ENCODE results near the gene PRAC2. TPM values are rescaled to one million over a fixed set of nuclear protein-coding genes. Genes with fewer than 3 reads are reported as not detected.

PRAC2 gene
- total RNA-seq, 1 donor from 2014 or later, result not detected

- TF ChIP-seq CTCF (conservative IDR thresholded peaks at IDR 0.05), result no peak
- Mint-ChIP-seq H3K4me1 (peaks cover 11% of the 10 kb centered on the region), H3K9me3 (no peaks in the 10 kb centered on the region), H3K27me3 (ENCODE audit: low read depth) (peaks cover 100% of the 10 kb centered on the region), H3K36me3 (ENCODE audit: low read depth) (no peaks in the 10 kb centered on the region), H3K27ac (ENCODE audit: unreplicated experiment) (no peak overlapping the region), H3K4me3 (peak overlapping the region; percentile 7)
- DNase-seq (ENCODE audit: low read depth, low spot score), result no peak
Measured at GRCh38 chr17:48726916-48727286, 3.9 kb downstream of the PRAC2 start.

DNA sequence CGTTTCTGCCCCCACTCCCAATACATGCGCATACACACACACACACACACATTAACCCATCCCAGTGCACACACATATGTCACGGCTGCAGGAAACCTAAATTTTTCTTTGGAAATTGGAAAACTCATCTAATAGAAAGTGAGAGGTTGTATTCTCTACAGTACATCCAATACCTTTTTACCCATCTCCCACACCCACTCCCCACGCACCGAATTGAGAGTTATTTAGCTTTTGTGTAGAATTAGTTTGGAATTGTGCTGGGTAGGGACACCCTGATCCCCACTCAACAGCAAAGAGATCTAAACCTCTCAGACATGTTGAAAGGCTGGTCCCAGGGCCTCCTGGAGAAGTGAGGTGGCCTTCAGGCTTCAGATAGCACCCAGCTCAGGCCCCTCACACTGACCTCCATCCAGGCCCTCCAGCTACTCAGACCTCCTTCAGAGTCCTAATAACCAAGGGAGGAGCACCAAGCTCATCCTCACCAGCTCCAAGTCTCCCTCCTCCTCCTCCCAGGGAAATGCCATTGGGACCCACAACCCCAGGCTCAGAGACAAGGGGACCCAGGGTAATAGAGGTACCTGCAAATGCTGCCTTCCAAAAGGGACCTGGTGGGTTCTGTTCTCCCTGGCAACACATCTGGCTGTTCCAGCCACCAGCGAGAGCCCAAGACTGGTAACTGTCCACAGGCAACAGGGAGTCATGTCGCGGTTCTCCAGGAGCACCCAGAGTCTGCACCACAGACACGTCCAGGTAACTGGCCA lies 4.6 kb downstream of the PRAC2 start:
- no peak for DNase-seq (ENCODE audit: low read depth, low spot score)
- no peak for TF ChIP-seq CTCF (conservative IDR thresholded peaks at IDR 0.05)
- peak overlapping the region; percentile 7 for H3K4me3 Mint-ChIP-seq
- no peaks in the 10 kb centered on the region for H3K9me3 Mint-ChIP-seq
- no peaks in the 10 kb centered on the region for H3K36me3 Mint-ChIP-seq (ENCODE audit: low read depth)
- H3K4me1 Mint-ChIP-seq, result peaks cover 11% of the 10 kb centered on the region
- H3K27me3 Mint-ChIP-seq (ENCODE audit: low read depth), result peaks cover 100% of the 10 kb centered on the region
- no peak overlapping the region for H3K27ac Mint-ChIP-seq (ENCODE audit: unreplicated experiment)

- peaks cover 13% of the 10 kb centered on the region for H3K4me1 Mint-ChIP-seq
- peak within 1 kb of the TSS; percentile 59 for H3K4me3 Mint-ChIP-seq
- H3K9me3 Mint-ChIP-seq, result no peaks in the 10 kb centered on the region
- no peaks in the 10 kb centered on the region for H3K36me3 Mint-ChIP-seq (ENCODE audit: low read depth)
- no peak for TF ChIP-seq CTCF (conservative IDR thresholded peaks at IDR 0.05)
- H3K27ac Mint-ChIP-seq (ENCODE audit: unreplicated experiment), result no peak within 1 kb of the TSS
- peaks cover 99% of the 10 kb centered on the region for H3K27me3 Mint-ChIP-seq (ENCODE audit: low read depth)
- no peak for DNase-seq (ENCODE audit: low read depth, low spot score)
Measured at GRCh38 chr17:48728232-48729231, 5.5 kb downstream of the PRAC2 start, which contains the start of gene HOXB13. TSS of gene HOXB13 (minus strand) at chr17:48728750. CDS start at chr17:48728593, 157 bp downstream.

- no peak for TF ChIP-seq CTCF (conservative IDR thresholded peaks at IDR 0.05)
- no peak overlapping the region for H3K27ac Mint-ChIP-seq (ENCODE audit: unreplicated experiment)
- no peak overlapping the region for H3K4me3 Mint-ChIP-seq
- no peaks in the 10 kb centered on the region for H3K9me3 Mint-ChIP-seq
- peaks cover 9% of the 10 kb centered on the region for H3K4me1 Mint-ChIP-seq
- no peak for DNase-seq (ENCODE audit: low read depth, low spot score)
- no peaks in the 10 kb centered on the region for H3K36me3 Mint-ChIP-seq (ENCODE audit: low read depth)
- H3K27me3 Mint-ChIP-seq (ENCODE audit: low read depth), result peaks cover 99% of the 10 kb centered on the region
Measured at GRCh38 chr17:48729335-48730239, 6.6 kb downstream of the PRAC2 start.

- Mint-ChIP-seq H3K9me3 (no peaks in the 10 kb centered on the region), H3K27me3 (ENCODE audit: low read depth) (peaks cover 99% of the 10 kb centered on the region), H3K4me3 (no peak overlapping the region), H3K27ac (ENCODE audit: unreplicated experiment) (no peak overlapping the region), H3K36me3 (ENCODE audit: low read depth) (no peaks in the 10 kb centered on the region), H3K4me1 (peaks cover 9% of the 10 kb centered on the region)
- DNase-seq (ENCODE audit: low read depth, low spot score), result no peak
- TF ChIP-seq CTCF (conservative IDR thresholded peaks at IDR 0.05), result no peak
Measured at GRCh38 chr17:48730240-48730550, 7.2 kb downstream of the PRAC2 start.

All from neural crest cell (in vitro differentiated cells).